GM18498 (cell line): ENCODE measurements around the gene AGBL1.
"Not testable (repeated sequence)": the region's sequence is repeated elsewhere in the genome, so short reads cannot be mapped to it uniquely, and the experiment has no call there.

ENCODE experiments used
- ATAC-seq: cut with Tn5 transposase; IDR thresholded peaks from one replicate; pipeline ENCODE4 v1.9.1; 2021; ENCODE audit warnings: mild to moderate bottlenecking, moderate library complexity; ENCODE audit not compliant: unreplicated experiment

Gene AGBL1

DNA sequence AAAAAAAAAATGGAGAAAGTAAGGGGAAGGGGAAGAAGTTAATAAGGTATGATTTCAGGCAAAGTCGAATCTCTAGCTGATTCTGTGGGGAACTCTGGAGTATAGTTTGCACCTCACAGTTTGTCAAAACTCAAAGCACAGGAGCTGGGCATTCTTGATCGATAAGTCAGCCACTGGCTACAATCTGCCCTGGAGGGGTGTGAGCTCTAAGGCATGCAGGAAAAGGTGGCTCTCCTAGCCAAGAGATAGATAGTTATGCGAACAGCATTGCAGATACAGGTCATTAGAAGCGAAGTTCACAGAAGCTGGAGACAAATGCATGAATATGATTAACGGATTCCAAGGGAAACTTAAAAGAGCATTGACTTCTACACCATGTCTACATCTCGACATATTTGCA lies 952.6 kb downstream of the AGBL1 start:
- no peak for ATAC-seq

DNA sequence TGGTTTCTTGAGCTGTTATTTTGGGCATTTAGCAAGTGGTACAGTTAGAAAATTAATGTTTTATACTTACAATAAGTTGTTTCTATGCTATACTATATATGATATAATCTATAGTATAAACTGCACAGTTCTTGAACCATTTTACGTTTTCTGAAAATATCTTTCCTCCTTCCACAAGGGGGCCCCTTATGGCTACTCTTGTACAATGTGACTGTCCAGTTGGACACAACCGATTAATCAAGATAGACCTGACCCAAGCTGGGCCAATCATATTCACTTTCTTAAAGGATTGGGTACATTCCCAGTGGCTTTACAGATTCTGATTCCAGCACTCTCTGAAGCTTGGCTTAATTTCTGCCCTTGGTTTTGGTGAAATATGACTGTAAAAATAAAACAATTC lies 953.4 kb downstream of the AGBL1 start:
- ATAC-seq, result no peak

DNA sequence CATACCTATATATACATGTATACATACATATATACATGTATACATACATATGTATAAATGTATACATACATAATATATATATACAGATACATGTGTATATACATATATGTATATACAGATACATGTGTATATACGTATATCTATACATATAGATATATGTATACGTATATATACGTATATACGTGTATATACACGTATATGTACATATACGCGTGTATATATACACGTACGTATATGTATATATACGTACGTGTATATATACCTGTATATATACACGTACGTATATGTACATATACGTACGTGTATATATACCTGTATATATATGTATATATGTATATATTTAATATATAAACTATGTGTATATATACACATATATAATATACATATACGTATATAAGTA lies 955.2 kb downstream of the AGBL1 start:
- no peak for ATAC-seq

- no peak for ATAC-seq
Observed at GRCh38 chr15:87038404-87038803, 958.7 kb downstream of the AGBL1 start.

DNA sequence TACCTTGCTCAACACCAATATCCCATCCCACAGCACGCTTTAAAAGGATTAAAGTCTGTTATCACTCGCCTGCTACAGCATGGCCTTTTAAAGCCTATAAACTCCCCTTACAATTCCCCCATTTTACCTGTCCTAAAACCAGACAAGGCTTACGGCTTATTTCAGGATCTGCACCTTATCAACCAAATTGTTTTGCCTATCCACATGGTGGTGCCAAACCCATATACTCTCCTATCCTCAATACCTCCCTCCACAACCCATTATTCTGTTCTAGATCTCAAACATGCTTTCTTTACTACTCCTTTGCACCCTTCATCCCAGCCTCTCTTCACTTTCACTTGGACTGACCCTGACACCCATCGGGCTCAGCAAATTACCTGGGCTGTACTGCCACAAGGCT lies 962.9 kb downstream of the AGBL1 start:
- not testable (repeated sequence) for ATAC-seq

GRCh38 chr15:87045746-87046145 lies 966.1 kb downstream of the AGBL1 start:
- no peak for ATAC-seq

DNA sequence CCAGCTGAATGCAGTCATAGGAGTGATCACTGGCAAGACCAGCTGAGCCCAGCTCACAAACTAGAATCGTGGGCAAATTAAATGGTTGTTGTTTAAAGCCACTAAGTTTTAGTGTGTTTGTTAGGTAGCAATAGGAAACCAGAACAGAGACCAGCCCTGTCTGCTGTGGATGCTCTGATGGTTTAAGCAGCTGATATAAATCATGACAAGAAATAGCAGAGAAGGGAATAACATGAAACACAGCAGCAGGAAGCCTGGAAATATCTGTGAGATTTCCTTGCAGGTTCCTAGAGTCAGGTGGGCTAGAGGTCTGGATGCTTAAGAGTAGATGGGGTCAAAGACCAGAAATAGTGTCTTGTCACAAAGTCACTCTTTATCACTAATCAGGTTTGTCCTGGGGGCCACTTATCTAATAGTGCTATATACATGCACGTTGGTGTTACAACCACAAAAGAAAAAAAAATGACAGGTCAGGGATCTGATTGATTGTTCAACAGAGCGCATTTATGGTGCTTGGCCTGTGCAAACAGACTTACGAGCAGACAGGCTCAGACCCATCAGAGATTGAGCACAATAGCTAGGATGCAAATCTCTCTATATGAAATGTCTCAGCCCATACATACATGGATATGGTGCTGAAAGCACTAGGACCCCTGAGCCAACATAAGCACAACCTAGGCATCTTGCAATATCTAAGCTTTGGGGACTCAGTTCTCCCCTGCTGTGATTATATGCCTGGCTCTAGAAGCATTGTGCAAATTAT lies 967.7 kb downstream of the AGBL1 start:
- no peak for ATAC-seq
